CD14-positive monocyte (primary cell): ENCODE data around the gene GPC5. TPM values are rescaled to one million over a fixed set of nuclear protein-coding genes. Genes with fewer than 3 reads are reported as not detected.
A peak's percentile ranks its signal among the peaks of the same experiment; 100 is the strongest.

Experiments used
- DNase-seq, 3 donors: peaks; one replicate each; pipeline ENCODE4 v3.0.0-alpha.2; 2011 to 2022
- H2AFZ ChIP-seq: 2 replicates; pipeline ENCODE4 v1.6.0; 2012; ENCODE audit warnings: mild to moderate bottlenecking, low read depth, low read length, inconsistent platforms; ENCODE audit not compliant: insufficient read depth, poor library complexity, severe bottlenecking
- H3K27ac ChIP-seq, 2 donors: 1 replicate in 1 of 2; 2 replicates in 1 of 2; pipeline ENCODE4 v1.5.1; 2012 to 2013; ENCODE audit warnings: low read length in 2 of 2, control low read depth in 1 of 2, inconsistent platforms in 1 of 2, low read depth in 1 of 2, mild to moderate bottlenecking in 1 of 2
- H3K27me3 ChIP-seq, 2 donors: one replicate each; pipeline versions ENCODE4 v1.6.0 to v1.6.1; 2011 to 2013; ENCODE audit warnings: low read length in 2 of 2; ENCODE audit not compliant: control insufficient read depth in 2 of 2, insufficient read depth in 2 of 2
- H3K36me3 ChIP-seq, 2 donors: replicated peaks in 1 of 2; 1 replicate in 1 of 2; 2 replicates in 1 of 2; pipeline versions ENCODE4 v1.5.1 to v1.6.1; 2012 to 2013; ENCODE audit warnings: low read length in 2 of 2, control low read depth in 1 of 2, inconsistent platforms in 1 of 2, mild to moderate bottlenecking in 1 of 2; ENCODE audit not compliant: insufficient read depth in 2 of 2, control insufficient read depth in 1 of 2
- H3K4me1 ChIP-seq, 2 donors: 1 replicate in 1 of 2; 2 replicates in 1 of 2; pipeline versions ENCODE4 v1.5.1 to v1.6.1; 2012 to 2013; ENCODE audit warnings: low read length in 2 of 2, control low read depth in 1 of 2, inconsistent platforms in 1 of 2, mild to moderate bottlenecking in 1 of 2, moderate library complexity in 1 of 2; ENCODE audit not compliant: insufficient read depth in 2 of 2, control insufficient read depth in 1 of 2
- H3K4me2 ChIP-seq: replicated peaks from 2 replicates; pipeline ENCODE3; 2012; ENCODE audit warnings: low read length, moderate library complexity, mild to moderate bottlenecking; ENCODE audit not compliant: poor library complexity, severe bottlenecking; ENCODE audit errors: extremely low read depth
- H3K4me3 ChIP-seq, 3 experiments: fragments of 200-600 bp in 1 of 3; sonication (generic) in 1 of 3; replicated peaks in 1 of 3; 1 replicate in 2 of 3; 2 replicates in 1 of 3; pipeline ENCODE4 v1.5.1; 2011 to 2013; ENCODE audit warnings: low read length in 3 of 3, mild to moderate bottlenecking in 3 of 3, control low read depth in 2 of 3, low read depth in 2 of 3, inconsistent platforms in 1 of 3, moderate library complexity in 1 of 3
- H3K79me2 ChIP-seq: 2 replicates; pipeline ENCODE4 v1.6.0; 2012; ENCODE audit warnings: mild to moderate bottlenecking, control low read depth, inconsistent platforms, low read length, moderate library complexity; ENCODE audit not compliant: insufficient read depth
- H3K9ac ChIP-seq: 2 replicates; pipeline ENCODE4 v1.6.0; 2017; ENCODE audit warnings: low read length, mild to moderate bottlenecking; ENCODE audit not compliant: insufficient read depth, poor library complexity, severe bottlenecking
- H3K9me3 ChIP-seq, 2 donors: replicated peaks in 1 of 2; 1 replicate in 1 of 2; 2 replicates in 1 of 2; pipeline versions ENCODE4 v1.5.1 to v1.6.1; 2012 to 2013; ENCODE audit warnings: low read length in 2 of 2, control low read depth in 1 of 2; ENCODE audit not compliant: control insufficient read depth in 1 of 2, insufficient read depth in 1 of 2
- H4K20me1 ChIP-seq: 2 replicates; pipeline ENCODE4 v1.6.0; 2012; ENCODE audit warnings: mild to moderate bottlenecking, low read length, control low read depth, moderate library complexity; ENCODE audit not compliant: insufficient read depth
- H3K27ac Mint-ChIP-seq, 7 donors: one replicate each; pipeline ENCODE4 v1.8.0; 2020; ENCODE audit warnings: mild to moderate bottlenecking in 7 of 7, mixed read lengths in 7 of 7, moderate library complexity in 6 of 7, inconsistent platforms in 2 of 7
- H3K27me3 Mint-ChIP-seq, 3 donors: one replicate each; pipeline ENCODE4 v1.8.0; 2021 to 2022; ENCODE audit warnings: low read depth in 3 of 3, mild to moderate bottlenecking in 3 of 3, mixed read lengths in 3 of 3, moderate library complexity in 3 of 3, inconsistent platforms in 1 of 3
- H3K36me3 Mint-ChIP-seq, 2 donors: one replicate each; pipeline ENCODE4 v1.8.0; 2020; ENCODE audit warnings: mixed read lengths in 2 of 2, inconsistent platforms in 1 of 2, mild to moderate bottlenecking in 1 of 2
- H3K4me1 Mint-ChIP-seq: one replicate; pipeline ENCODE4 v1.8.0; 2020; ENCODE audit warnings: mild to moderate bottlenecking, mixed read lengths
- H3K4me3 Mint-ChIP-seq, 2 donors: one replicate each; pipeline ENCODE4 v1.8.0; 2020; ENCODE audit warnings: mild to moderate bottlenecking in 2 of 2, mixed read lengths in 2 of 2, moderate library complexity in 1 of 2
- H3K9me3 Mint-ChIP-seq, 7 donors: one replicate each; pipeline ENCODE4 v1.8.0; 2020 to 2022; ENCODE audit warnings: mixed read lengths in 7 of 7, mild to moderate bottlenecking in 6 of 7, moderate library complexity in 6 of 7, inconsistent platforms in 2 of 7
- WGBS: methylation state at CpG from one replicate; pipeline ENCODE4 v1.1.5; 2013; ENCODE audit warnings: missing lambda C conversion rate; ENCODE audit not compliant: insufficient coverage; 5-methylcytosine and 5-hydroxymethylcytosine counted together
- intact Hi-C, 2 donors: fragments of 100-400 bp; cut with micrococcal nuclease; formaldehyde crosslinking; loops; one replicate each; pipeline versions ENCODE4 v1.15.0 to v1.15.1; 2023
- polyA plus RNA-seq, 3 donors: library from polyadenylated mRNA; depleted of rRNA in 1 of 3; unstranded in 2 of 3; stranded (reverse) in 1 of 3; fragments of 300-500 nt in 2 of 3; fragments of >200 nt in 1 of 3; fragmentation: Illumina TruSeq in 2 of 3; gene quantifications; 1 replicate in 2 of 3; 2 replicates in 1 of 3; pipeline ENCODE4 v1.2.3, GENCODE V29; 2012 to 2021
- TF ChIP-seq, protein P1 (sequence below): fragments of 200-600 bp; IDR thresholded peaks from one replicate; pipeline ENCODE4 v1.8.0; 2022; ENCODE audit warnings: antibody characterized with exemption, mild to moderate bottlenecking

The GPC5 gene
- polyA plus RNA-seq, 3 donors = not detected

GRCh38 chr13:92196591-92197256 is 798.3 kb downstream of the GPC5 start:
- Histone ChIP-seq H3K36me3 (no peaks in the 10 kb centered on the region), H3K4me1 (no peaks in the 10 kb centered on the region), H3K9ac (no peak overlapping the region), H2AFZ (no peak overlapping the region), H3K4me3 (no peak overlapping the region), H3K4me2 (no peak overlapping the region), H3K27me3 (no peaks in the 10 kb centered on the region), H4K20me1 (no peaks in the 10 kb centered on the region), H3K9me3 (no peaks in the 10 kb centered on the region), H3K27ac (no peak overlapping the region), H3K79me2 (no peaks in the 10 kb centered on the region)
- H3K4me1 Mint-ChIP-seq = no peaks in the 10 kb centered on the region
- no peak overlapping the region for H3K27ac Mint-ChIP-seq
- H3K9me3 Mint-ChIP-seq = no peaks in the 10 kb centered on the region
- 80% methylated on average over 2 of the region's 11 CpGs for WGBS
- intact Hi-C loops = no loop called here
- peaks cover 0 to 1% (median 0%) of the 10 kb centered on the region in 3 donors for H3K27me3 Mint-ChIP-seq
- no peaks in the 10 kb centered on the region for H3K36me3 Mint-ChIP-seq
- TF ChIP-seq, protein P1, sequence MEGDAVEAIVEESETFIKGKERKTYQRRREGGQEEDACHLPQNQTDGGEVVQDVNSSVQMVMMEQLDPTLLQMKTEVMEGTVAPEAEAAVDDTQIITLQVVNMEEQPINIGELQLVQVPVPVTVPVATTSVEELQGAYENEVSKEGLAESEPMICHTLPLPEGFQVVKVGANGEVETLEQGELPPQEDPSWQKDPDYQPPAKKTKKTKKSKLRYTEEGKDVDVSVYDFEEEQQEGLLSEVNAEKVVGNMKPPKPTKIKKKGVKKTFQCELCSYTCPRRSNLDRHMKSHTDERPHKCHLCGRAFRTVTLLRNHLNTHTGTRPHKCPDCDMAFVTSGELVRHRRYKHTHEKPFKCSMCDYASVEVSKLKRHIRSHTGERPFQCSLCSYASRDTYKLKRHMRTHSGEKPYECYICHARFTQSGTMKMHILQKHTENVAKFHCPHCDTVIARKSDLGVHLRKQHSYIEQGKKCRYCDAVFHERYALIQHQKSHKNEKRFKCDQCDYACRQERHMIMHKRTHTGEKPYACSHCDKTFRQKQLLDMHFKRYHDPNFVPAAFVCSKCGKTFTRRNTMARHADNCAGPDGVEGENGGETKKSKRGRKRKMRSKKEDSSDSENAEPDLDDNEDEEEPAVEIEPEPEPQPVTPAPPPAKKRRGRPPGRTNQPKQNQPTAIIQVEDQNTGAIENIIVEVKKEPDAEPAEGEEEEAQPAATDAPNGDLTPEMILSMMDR = no peak
- no peak overlapping the region for H3K4me3 Mint-ChIP-seq
- no peak for DNase-seq

DNA sequence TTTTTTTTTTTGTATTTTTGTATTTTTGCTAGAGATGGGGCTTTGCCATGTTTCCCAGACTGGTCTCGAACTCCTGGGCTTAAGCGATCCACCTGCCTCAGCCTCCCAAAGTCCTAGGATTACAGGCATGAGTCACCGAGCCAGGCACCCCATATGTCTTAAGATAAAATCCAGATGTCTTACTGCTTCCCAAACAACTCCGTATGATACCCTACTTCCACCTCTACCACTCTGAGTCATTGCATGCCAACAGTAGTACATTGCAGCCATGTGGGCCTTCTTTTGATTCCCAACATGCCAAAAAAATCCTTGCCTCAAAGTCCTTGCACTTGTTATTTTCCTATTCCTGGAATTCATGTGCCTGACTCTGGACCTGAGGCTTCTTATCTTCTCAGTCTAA is 799.2 kb downstream of the GPC5 start:
- no peak overlapping the region for H3K4me3 Mint-ChIP-seq
- H3K9me3 Mint-ChIP-seq = no peaks in the 10 kb centered on the region
- H2AFZ ChIP-seq = no peak overlapping the region
- no peak overlapping the region for H3K4me2 ChIP-seq
- H4K20me1 ChIP-seq = no peaks in the 10 kb centered on the region
- 95% methylated on average over 4 of the region's 4 CpGs for WGBS
- H3K27ac Mint-ChIP-seq = peak overlapping the region in 1 of 7 donors; percentile 16
- H3K79me2 ChIP-seq = no peaks in the 10 kb centered on the region
- intact Hi-C loops = no loop called here
- H3K27me3 Mint-ChIP-seq = peaks cover 0 to 1% (median 0%) of the 10 kb centered on the region in 3 donors
- H3K4me1 ChIP-seq = no peaks in the 10 kb centered on the region
- H3K9ac ChIP-seq = no peak overlapping the region
- no peaks in the 10 kb centered on the region for H3K36me3 Mint-ChIP-seq
- no peak for DNase-seq
- TF ChIP-seq, protein P1 = no peak
- no peaks in the 10 kb centered on the region for H3K9me3 ChIP-seq
- no peaks in the 10 kb centered on the region for H3K27me3 ChIP-seq
- no peak overlapping the region for H3K27ac ChIP-seq
- H3K4me3 ChIP-seq = no peak overlapping the region
- no peaks in the 10 kb centered on the region for H3K36me3 ChIP-seq
- H3K4me1 Mint-ChIP-seq = no peaks in the 10 kb centered on the region
